MCF 10A (cell line): ENCODE data around the gene DNMBP. TPM values are rescaled to one million over a fixed set of nuclear protein-coding genes. Genes with fewer than 3 reads are reported as not detected.
"Not testable (repeated sequence)": the region's sequence is repeated elsewhere in the genome, so short reads cannot be mapped to it uniquely, and the experiment has no call there.

Experiments used
- BruUV-seq: library from RNA; stranded (reverse); fragments of 400-500 nt; replicated peaks from 2 replicates; lab custom pipeline; 2021; lab: Mats Ljungman, UMichigan
- CTCF ChIA-PET: fragments of 300-600 bp; sonication (Branson Sonifier 250); formaldehyde crosslinking; extraction: SDS; loops from one replicate; lab custom pipeline; 2021; ENCODE audit warnings: antibody characterized with exemption, inconsistent platforms; lab: Yijun Ruan, JAX
- POLR2A ChIA-PET: fragments of 300-600, 350-650 bp; sonication (Branson Sonifier 250); formaldehyde crosslinking; extraction: SDS; loops from one replicate; lab custom pipeline; 2020; ENCODE audit warnings: antibody characterized with exemption, inconsistent platforms; lab: Yijun Ruan, JAX
- DNase-seq: peaks from one replicate; pipeline ENCODE4 v3.0.0-alpha.2; 2018; ENCODE audit not compliant: unreplicated experiment
- H3K27ac Mint-ChIP-seq: one replicate; pipeline ENCODE4 v1.8.0; 2022; ENCODE audit warnings: mild to moderate bottlenecking, low read depth, mixed read lengths; ENCODE audit not compliant: unreplicated experiment
- H3K27me3 Mint-ChIP-seq: one replicate; pipeline ENCODE4 v1.8.0; 2022; ENCODE audit warnings: mixed read lengths; ENCODE audit not compliant: insufficient read depth, unreplicated experiment
- H3K36me3 Mint-ChIP-seq: one replicate; pipeline ENCODE4 v1.8.0; 2022; ENCODE audit warnings: mild to moderate bottlenecking, moderate library complexity, mixed read lengths; ENCODE audit not compliant: insufficient read depth, unreplicated experiment
- H3K4me1 Mint-ChIP-seq: one replicate; pipeline ENCODE4 v1.8.0; 2022; ENCODE audit warnings: mixed read lengths; ENCODE audit not compliant: insufficient read depth, unreplicated experiment
- H3K4me3 Mint-ChIP-seq: one replicate; pipeline ENCODE4 v1.8.0; 2022; ENCODE audit warnings: mild to moderate bottlenecking, moderate library complexity, mixed read lengths; ENCODE audit not compliant: unreplicated experiment
- H3K9me3 Mint-ChIP-seq: one replicate; pipeline ENCODE4 v1.8.0; 2022; ENCODE audit warnings: mixed read lengths; ENCODE audit not compliant: unreplicated experiment
- CTCF ChIP-seq: fragments of 200-600 bp; IDR thresholded peaks from one replicate; pipeline ENCODE4 v1.8.0; 2022; ENCODE audit warnings: antibody characterized with exemption, mild to moderate bottlenecking; ENCODE audit not compliant: unreplicated experiment
- intact Hi-C: fragments of 100-400 bp; cut with micrococcal nuclease; formaldehyde crosslinking; loops from 2 replicates; pipeline ENCODE4 v1.14.1; 2022
- total RNA-seq: library from RNA; stranded (reverse); gene quantifications from 2 replicates; pipeline ENCODE4 v1.2.3, GENCODE V29; 2022

The DNMBP gene
- total RNA-seq, 1 experiment from 2014 or later = 11.3 TPM

GRCh38 chr10:99905971-99906370 lies 103.8 kb downstream of the DNMBP start:
- CTCF ChIA-PET = interaction anchor here (0.5 to 9.0 kb wide), 14 partner anchors 11 to 153 kb away, joined by 3 to 125 read pairs (median 4); no protein-coding TSS in a partner anchor
- DNase-seq = no peak
- intact Hi-C loops = loop anchor here (1.0 kb wide), 4 partner anchors 59 to 194 kb away; partner anchors contain the start of gene DNMBP
- BruUV-seq = no TSS peak
- H3K4me1 Mint-ChIP-seq = peaks cover 14% of the 10 kb centered on the region
- H3K36me3 Mint-ChIP-seq = peaks cover 56% of the 10 kb centered on the region
- H3K4me3 Mint-ChIP-seq = no peak overlapping the region
- H3K9me3 Mint-ChIP-seq = no peaks in the 10 kb centered on the region
- no peak for TF ChIP-seq CTCF
- H3K27me3 Mint-ChIP-seq = no peaks in the 10 kb centered on the region
- POLR2A ChIA-PET = interaction anchor here (0.6 to 3.5 kb wide), 14 partner anchors 11 to 278 kb away, joined by 3 to 30 read pairs (median 4); partner anchors contain the start of gene DNMBP
- peak overlapping the region; percentile 80 for H3K27ac Mint-ChIP-seq

- H3K27me3 Mint-ChIP-seq = no peaks in the 10 kb centered on the region
- POLR2A ChIA-PET = interaction anchor here (0.7 to 1.4 kb wide), 2 partner anchors 14 to 148 kb away, joined by 3 to 4 read pairs; no protein-coding TSS in a partner anchor
- no peak for DNase-seq
- H3K36me3 Mint-ChIP-seq = peaks cover 66% of the 10 kb centered on the region
- CTCF ChIA-PET = interaction anchor here (0.8 to 1.2 kb wide), 2 partner anchors 10 to 50 kb away, joined by 3 to 4 read pairs; no protein-coding TSS in a partner anchor
- no peak overlapping the region for H3K4me3 Mint-ChIP-seq
- no peaks in the 10 kb centered on the region for H3K4me1 Mint-ChIP-seq
- H3K9me3 Mint-ChIP-seq = no peaks in the 10 kb centered on the region
- no peak for TF ChIP-seq CTCF
- no peak overlapping the region for H3K27ac Mint-ChIP-seq
- BruUV-seq = no TSS peak
- intact Hi-C loops = no loop called here
Observed at GRCh38 chr10:99895867-99896266, 113.9 kb downstream of the DNMBP start.

- POLR2A ChIA-PET = interaction anchor here (0.7 kb wide), 1 partner anchor 1844 kb away, joined by 3 read pairs; no protein-coding TSS in a partner anchor
- DNase-seq, H3K27me3 Mint-ChIP-seq, BruUV-seq, H3K27ac Mint-ChIP-seq, H3K4me1 Mint-ChIP-seq, H3K9me3 Mint-ChIP-seq, H3K4me3 Mint-ChIP-seq, intact Hi-C loops: not testable (repeated sequence)
- H3K36me3 Mint-ChIP-seq = peaks cover 66% of the 10 kb centered on the region
- CTCF ChIA-PET = interaction anchor here (0.5 to 1.2 kb wide), 2 partner anchors 11 to 89 kb away, joined by 3 to 4 read pairs; no protein-coding TSS in a partner anchor
Observed at GRCh38 chr10:99895066-99895465, 114.7 kb downstream of the DNMBP start.

GRCh38 chr10:99894613-99895012 lies 115.1 kb downstream of the DNMBP start:
- Mint-ChIP-seq H3K27ac (no peak overlapping the region), H3K4me1 (no peaks in the 10 kb centered on the region), H3K27me3 (no peaks in the 10 kb centered on the region), H3K9me3 (no peaks in the 10 kb centered on the region), H3K4me3 (no peak overlapping the region), H3K36me3 (peaks cover 63% of the 10 kb centered on the region)
- TF ChIP-seq CTCF = no peak
- ChIA-PET CTCF (interaction anchor here (1.2 kb wide), 1 partner anchor 11 kb away, joined by 3 read pairs; no protein-coding TSS in a partner anchor), POLR2A (interaction anchor here (0.7 to 1.2 kb wide), 2 partner anchors 11 to 1845 kb away, joined by 3 to 4 read pairs; no protein-coding TSS in a partner anchor)
- no peak for DNase-seq
- intact Hi-C loops = no loop called here
- no TSS peak for BruUV-seq
